Measurements from ENCODE around the gene MICU1.

DNA sequence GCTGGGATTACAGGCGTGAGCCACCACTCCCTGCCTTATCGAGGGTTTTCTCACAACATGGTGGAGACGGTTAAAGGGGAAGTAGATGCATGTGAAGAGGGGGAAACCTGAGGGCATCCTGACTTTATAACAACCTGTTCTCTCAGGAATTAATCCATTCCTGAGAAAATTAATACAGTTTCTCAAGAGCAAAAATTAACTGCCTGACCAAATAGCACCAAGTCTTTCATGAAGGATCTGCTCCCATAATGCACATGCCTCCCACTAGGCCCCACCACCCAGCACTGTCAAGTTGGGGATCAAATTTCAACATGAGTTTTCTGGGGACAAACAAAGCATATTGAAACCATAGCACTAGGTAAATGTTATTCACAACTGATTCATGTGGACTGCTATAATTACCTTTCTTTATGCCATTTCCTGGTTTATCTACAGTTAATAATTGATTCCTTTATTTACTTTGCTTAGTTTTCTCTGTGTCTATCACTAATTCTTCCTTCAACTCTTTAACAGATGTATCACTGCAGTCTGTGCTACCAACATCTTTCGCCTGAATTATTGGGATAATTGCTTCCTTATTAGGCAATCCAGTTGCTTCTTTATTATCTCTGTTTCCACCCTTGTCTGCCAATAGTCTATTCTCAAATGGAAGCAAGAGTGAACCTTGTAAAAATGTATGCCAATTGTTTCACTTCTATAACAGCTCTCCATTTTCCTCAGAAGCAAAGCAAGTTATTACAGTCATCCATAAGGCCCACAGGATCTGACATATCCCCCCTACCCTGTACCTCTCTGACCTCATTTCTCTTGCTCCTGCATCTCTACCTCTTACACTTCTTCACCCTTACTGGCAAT, 12.9 kb upstream of the MICU1 start:
- TF ChIP-seq, protein P1, sequence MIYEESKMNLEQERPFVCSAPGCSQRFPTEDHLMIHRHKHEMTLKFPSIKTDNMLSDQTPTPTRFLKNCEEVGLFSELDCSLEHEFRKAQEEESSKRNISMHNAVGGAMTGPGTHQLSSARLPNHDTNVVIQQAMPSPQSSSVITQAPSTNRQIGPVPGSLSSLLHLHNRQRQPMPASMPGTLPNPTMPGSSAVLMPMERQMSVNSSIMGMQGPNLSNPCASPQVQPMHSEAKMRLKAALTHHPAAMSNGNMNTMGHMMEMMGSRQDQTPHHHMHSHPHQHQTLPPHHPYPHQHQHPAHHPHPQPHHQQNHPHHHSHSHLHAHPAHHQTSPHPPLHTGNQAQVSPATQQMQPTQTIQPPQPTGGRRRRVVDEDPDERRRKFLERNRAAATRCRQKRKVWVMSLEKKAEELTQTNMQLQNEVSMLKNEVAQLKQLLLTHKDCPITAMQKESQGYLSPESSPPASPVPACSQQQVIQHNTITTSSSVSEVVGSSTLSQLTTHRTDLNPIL (CRISPR knock-in tag; IDR thresholded peaks at IDR 0.05; ENCODE audit: low read depth) = no peak
- TF ChIP-seq ZFP30 (CRISPR knock-in tag; IDR thresholded peaks at IDR 0.05) (no peak), ZC3H10 (CRISPR knock-in tag; IDR thresholded peaks at IDR 0.05) (no peak), TOX (CRISPR knock-in tag; IDR thresholded peaks at IDR 0.05; ENCODE audit: borderline replicate concordance) (no peak), ZNF565 (CRISPR knock-in tag; conservative IDR thresholded peaks at IDR 0.05; ENCODE audit: low read depth) (no peak)
